Measurements from ENCODE around the gene SYT1.

Gene SYT1

GRCh38 chr12:79438480-79439174 lies 574.1 kb downstream of the SYT1 start:
- Histone ChIP-seq H3K27ac (no peak overlapping the region), H3K9ac (ENCODE audit: insufficient read length) (no peak overlapping the region), H3K9me3 (ENCODE audit: low read depth, low read length) (no peaks in the 10 kb centered on the region), H3K36me3 (ENCODE audit: insufficient read depth, low read length) (no peaks in the 10 kb centered on the region), H3K4me3 (no peak overlapping the region)
- DNase-seq (ENCODE audit: low read depth, low spot score), result no peak
- TF ChIP-seq EZH2 (IDR thresholded peaks at IDR 0.05) (no peak), FOXP2 (optimal IDR thresholded peaks at IDR 0.05; ENCODE audit: control extremely low read depth, extremely low read length, insufficient read depth) (no peak), POLR2AphosphoS5 (IDR thresholded peaks at IDR 0.05; ENCODE audit: borderline replicate concordance, low read depth, low read length) (no peak)

- H3K27ac ChIP-seq, result no peak overlapping the region
- no peak overlapping the region for H3K9ac ChIP-seq (ENCODE audit: insufficient read length)
- no peak overlapping the region for H3K4me3 ChIP-seq
- no peaks in the 10 kb centered on the region for H3K36me3 ChIP-seq (ENCODE audit: insufficient read depth, low read length)
- H3K9me3 ChIP-seq (ENCODE audit: low read depth, low read length), result no peaks in the 10 kb centered on the region
- no peak for DNase-seq (ENCODE audit: low read depth, low spot score)
- TF ChIP-seq EZH2 (IDR thresholded peaks at IDR 0.05), result no peak
These were observed 574.7 kb downstream of the SYT1 start for GRCh38 chr12:79439175-79439825.

GRCh38 chr12:79441534-79441933 lies 577.0 kb downstream of the SYT1 start:
- no peak overlapping the region for H3K27ac ChIP-seq
- TF ChIP-seq POLR2AphosphoS5 (IDR thresholded peaks at IDR 0.05; ENCODE audit: borderline replicate concordance, low read depth, low read length) (no peak), FOXP2 (optimal IDR thresholded peaks at IDR 0.05; ENCODE audit: control extremely low read depth, extremely low read length, insufficient read depth) (no peak), EZH2 (IDR thresholded peaks at IDR 0.05) (no peak)
- no peak for DNase-seq (ENCODE audit: low read depth, low spot score)
- H3K36me3 ChIP-seq (ENCODE audit: insufficient read depth, low read length), result no peaks in the 10 kb centered on the region
- no peak overlapping the region for H3K9ac ChIP-seq (ENCODE audit: insufficient read length)
- no peaks in the 10 kb centered on the region for H3K9me3 ChIP-seq (ENCODE audit: low read depth, low read length)
- H3K4me3 ChIP-seq, result no peak overlapping the region

GRCh38 chr12:79442396-79442795 lies 577.8 kb downstream of the SYT1 start:
- H3K4me3 ChIP-seq, result no peak overlapping the region
- H3K9me3 ChIP-seq (ENCODE audit: low read depth, low read length), result no peaks in the 10 kb centered on the region
- H3K27ac ChIP-seq, result no peak overlapping the region
- DNase-seq (ENCODE audit: low read depth, low spot score), result no peak
- TF ChIP-seq FOXP2 (optimal IDR thresholded peaks at IDR 0.05; ENCODE audit: control extremely low read depth, extremely low read length, insufficient read depth), result no peak
- TF ChIP-seq POLR2AphosphoS5 (IDR thresholded peaks at IDR 0.05; ENCODE audit: borderline replicate concordance, low read depth, low read length), result no peak
- no peak for TF ChIP-seq EZH2 (IDR thresholded peaks at IDR 0.05)
- H3K36me3 ChIP-seq (ENCODE audit: insufficient read depth, low read length), result no peaks in the 10 kb centered on the region
- no peak overlapping the region for H3K9ac ChIP-seq (ENCODE audit: insufficient read length)

- Histone ChIP-seq H3K27ac (peak overlapping the region; percentile 25), H3K9me3 (ENCODE audit: low read depth, low read length) (no peaks in the 10 kb centered on the region), H3K36me3 (ENCODE audit: insufficient read depth, low read length) (no peaks in the 10 kb centered on the region), H3K9ac (ENCODE audit: insufficient read length) (no peak overlapping the region), H3K4me3 (no peak overlapping the region)
- TF ChIP-seq FOXP2 (optimal IDR thresholded peaks at IDR 0.05; ENCODE audit: control extremely low read depth, extremely low read length, insufficient read depth) (no peak), EZH2 (IDR thresholded peaks at IDR 0.05) (no peak), POLR2AphosphoS5 (IDR thresholded peaks at IDR 0.05; ENCODE audit: borderline replicate concordance, low read depth, low read length) (no peak)
- no peak for DNase-seq (ENCODE audit: low read depth, low spot score)
These were observed 579.5 kb downstream of the SYT1 start for GRCh38 chr12:79444089-79444488.

- no peak for DNase-seq (ENCODE audit: low read depth, low spot score)
- Histone ChIP-seq H3K27ac (no peak overlapping the region), H3K36me3 (ENCODE audit: insufficient read depth, low read length) (no peaks in the 10 kb centered on the region), H3K9ac (ENCODE audit: insufficient read length) (no peak overlapping the region), H3K4me3 (no peak overlapping the region), H3K9me3 (ENCODE audit: low read depth, low read length) (no peaks in the 10 kb centered on the region)
- TF ChIP-seq POLR2AphosphoS5 (IDR thresholded peaks at IDR 0.05; ENCODE audit: borderline replicate concordance, low read depth, low read length) (no peak), EZH2 (IDR thresholded peaks at IDR 0.05) (no peak), FOXP2 (optimal IDR thresholded peaks at IDR 0.05; ENCODE audit: control extremely low read depth, extremely low read length, insufficient read depth) (no peak)
These were observed 584.2 kb downstream of the SYT1 start for GRCh38 chr12:79448816-79449215.

- H3K4me3 ChIP-seq, result peak overlapping the region; percentile 29
- H3K9ac ChIP-seq (ENCODE audit: insufficient read length), result no peak overlapping the region
- no peaks in the 10 kb centered on the region for H3K9me3 ChIP-seq (ENCODE audit: low read depth, low read length)
- no peaks in the 10 kb centered on the region for H3K36me3 ChIP-seq (ENCODE audit: insufficient read depth, low read length)
- DNase-seq (ENCODE audit: low read depth, low spot score), result peak; percentile 57
- TF ChIP-seq FOXP2 (optimal IDR thresholded peaks at IDR 0.05; ENCODE audit: control extremely low read depth, extremely low read length, insufficient read depth) (no peak), POLR2AphosphoS5 (IDR thresholded peaks at IDR 0.05; ENCODE audit: borderline replicate concordance, low read depth, low read length) (no peak), EZH2 (IDR thresholded peaks at IDR 0.05) (no peak)
- peak overlapping the region; percentile 87 for H3K27ac ChIP-seq
These were observed 586.8 kb downstream of the SYT1 start for GRCh38 chr12:79451365-79451764.

GRCh38 chr12:79451978-79452377 lies 587.4 kb downstream of the SYT1 start:
- H3K4me3 ChIP-seq, result peak overlapping the region; percentile 29
- TF ChIP-seq FOXP2 (optimal IDR thresholded peaks at IDR 0.05; ENCODE audit: control extremely low read depth, extremely low read length, insufficient read depth) (no peak), EZH2 (IDR thresholded peaks at IDR 0.05) (no peak), POLR2AphosphoS5 (IDR thresholded peaks at IDR 0.05; ENCODE audit: borderline replicate concordance, low read depth, low read length) (no peak)
- H3K27ac ChIP-seq, result peak overlapping the region; percentile 87
- no peaks in the 10 kb centered on the region for H3K9me3 ChIP-seq (ENCODE audit: low read depth, low read length)
- no peak for DNase-seq (ENCODE audit: low read depth, low spot score)
- H3K9ac ChIP-seq (ENCODE audit: insufficient read length), result no peak overlapping the region
- no peaks in the 10 kb centered on the region for H3K36me3 ChIP-seq (ENCODE audit: insufficient read depth, low read length)
